Measurements from ENCODE around the gene KNDC1.

GRCh38 chr10:133205146-133205545 is 45.1 kb downstream of the KNDC1 start:
- TF ChIP-seq CTCF (IDR thresholded peaks at IDR 0.05), result no peak
- TF ChIP-seq EP300 (IDR thresholded peaks at IDR 0.05), result no peak
